Neural progenitor cell (in vitro differentiated cells): ENCODE data around the gene NUP214. TPM values are rescaled to one million over a fixed set of nuclear protein-coding genes. Genes with fewer than 3 reads are reported as not detected.

Source experiments
- DNase-seq: peaks from one replicate; pipeline ENCODE4 v3.0.0-alpha.2; 2016; ENCODE audit warnings: low spot score
- H2AFZ ChIP-seq: fragments of 200-600 bp; sonication (generic); replicated peaks from 2 replicates; pipeline ENCODE4 v1.6.1; 2016; ENCODE audit warnings: antibody characterized with exemption
- H3F3A ChIP-seq: fragments of 200-600 bp; sonication (generic); 2 replicates; pipeline ENCODE4 v1.6.1; 2016; ENCODE audit warnings: antibody characterized with exemption, low read depth
- H3K27ac ChIP-seq: fragments of 200-600 bp; sonication (generic); 2 replicates; pipeline ENCODE4 v1.5.1; 2016; ENCODE audit warnings: mild to moderate bottlenecking
- H3K27me3 ChIP-seq: fragments of 200-600 bp; sonication (generic); 2 replicates; pipeline ENCODE4 v1.6.1; 2016; ENCODE audit warnings: mild to moderate bottlenecking, moderate library complexity
- H3K36me3 ChIP-seq: fragments of 200-600 bp; sonication (generic); 2 replicates; pipeline ENCODE4 v1.5.1; 2016
- H3K4me1 ChIP-seq: fragments of 200-600 bp; sonication (generic); 2 replicates; pipeline ENCODE4 v1.6.1; 2016; ENCODE audit warnings: mixed run types
- H3K4me2 ChIP-seq: fragments of 200-600 bp; sonication (generic); 2 replicates; pipeline ENCODE4 v1.6.1; 2016
- H3K4me3 ChIP-seq: fragments of 200-600 bp; sonication (generic); 2 replicates; pipeline ENCODE4 v1.5.1; 2016
- H3K79me2 ChIP-seq: fragments of 200-600 bp; sonication (generic); 2 replicates; pipeline ENCODE4 v1.6.1; 2016; ENCODE audit warnings: low read depth
- H3K9ac ChIP-seq: fragments of 200-600 bp; sonication (generic); 2 replicates; pipeline ENCODE4 v1.6.1; 2016
- H3K9me3 ChIP-seq: fragments of 200-600 bp; sonication (generic); 2 replicates; pipeline ENCODE4 v1.5.1; 2016; ENCODE audit warnings: low read depth
- H4K20me1 ChIP-seq: fragments of 200-600 bp; sonication (generic); 2 replicates; pipeline ENCODE4 v1.6.1; 2016; ENCODE audit warnings: low read depth
- H3K27ac Mint-ChIP-seq: 3 replicates; pipeline ENCODE4 v1.8.0; 2021; ENCODE audit warnings: mixed read lengths
- H3K27me3 Mint-ChIP-seq: 2 replicates; pipeline ENCODE4 v1.8.0; 2022; ENCODE audit warnings: low read depth, mild to moderate bottlenecking, inconsistent platforms, moderate library complexity, mixed read lengths; ENCODE audit not compliant: insufficient read depth
- H3K36me3 Mint-ChIP-seq: 3 replicates; pipeline ENCODE4 v1.8.0; 2021; ENCODE audit warnings: mixed read lengths
- H3K4me1 Mint-ChIP-seq: 3 replicates; pipeline ENCODE4 v1.8.0; 2021; ENCODE audit warnings: mixed read lengths
- H3K4me3 Mint-ChIP-seq: 3 replicates; pipeline ENCODE4 v1.8.0; 2021; ENCODE audit warnings: mild to moderate bottlenecking, moderate library complexity, mixed read lengths
- H3K9me3 Mint-ChIP-seq: 3 replicates; pipeline ENCODE4 v1.8.0; 2020; ENCODE audit warnings: mixed read lengths
- EZH2 ChIP-seq: fragments of 200-600 bp; sonication (generic); IDR thresholded peaks from 2 replicates; pipeline ENCODE4 v1.6.1; 2017; ENCODE audit warnings: antibody characterized with exemption, mild to moderate bottlenecking, moderate library complexity
- EZH2phosphoT487 ChIP-seq: fragments of 200-600 bp; sonication (generic); IDR thresholded peaks from 2 replicates; pipeline ENCODE4 v1.6.1; 2017; ENCODE audit warnings: antibody characterized with exemption
- total RNA-seq: library from RNA; depleted of rRNA; stranded (reverse); fragments of >200 nt; gene quantifications from 2 replicates; pipeline ENCODE4 v1.2.3, GENCODE V29; 2015; ENCODE audit warnings: low replicate concordance
- TF ChIP-seq, protein P1 (sequence below): fragments of 200-600 bp; sonication (generic); IDR thresholded peaks from 2 replicates; pipeline ENCODE4 v1.5.1; 2017; ENCODE audit warnings: antibody characterized with exemption, mild to moderate bottlenecking

NUP214 gene
- total RNA-seq, 1 donor from 2014 or later = 37.6 TPM

DNA sequence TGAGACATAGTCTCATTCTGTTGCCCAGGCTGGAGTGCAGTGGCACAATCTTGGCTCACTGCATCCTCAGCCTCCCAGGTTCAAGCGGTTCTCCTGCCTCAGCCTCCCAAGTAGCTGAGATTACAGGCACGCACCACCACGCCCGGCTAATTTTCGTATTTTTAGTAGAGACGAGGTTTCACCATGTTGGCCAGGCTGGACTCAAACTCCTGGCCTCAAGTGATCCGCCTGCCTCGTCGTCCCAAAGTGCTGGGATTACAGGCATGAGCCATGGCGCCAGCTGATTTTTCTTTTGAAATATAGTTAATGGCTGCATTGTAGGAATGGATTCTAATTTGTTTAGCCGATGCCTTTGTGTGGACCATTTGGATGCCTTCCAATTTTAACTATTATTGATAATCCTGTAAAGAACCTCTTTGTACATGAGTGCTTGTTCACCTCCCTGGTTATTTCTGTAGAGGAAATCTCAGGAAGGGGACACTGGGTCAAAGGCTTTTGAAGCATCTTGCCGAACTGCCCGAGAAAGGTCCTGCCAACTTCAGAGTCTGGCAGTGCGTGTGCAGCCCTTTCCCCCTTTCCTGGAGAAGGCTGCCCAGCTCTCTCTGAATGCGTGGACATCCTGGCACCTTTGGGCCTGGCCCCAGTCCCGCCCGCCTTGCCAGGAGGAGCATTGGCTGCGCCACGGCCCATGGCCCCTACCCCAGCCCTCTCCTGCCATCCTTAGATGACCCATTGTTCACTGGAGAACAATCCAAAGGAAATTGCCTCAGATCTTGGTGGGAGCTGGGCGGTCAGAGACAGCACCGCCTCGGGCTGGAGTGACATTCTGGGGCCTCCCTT, 8.9 kb upstream of the NUP214 start:
- Histone ChIP-seq H3F3A (peaks cover 10% of the 10 kb centered on the region), H3K4me2 (no peak overlapping the region), H3K4me3 (no peak overlapping the region), H3K27me3 (no peaks in the 10 kb centered on the region), H2AFZ (no peak overlapping the region), H3K27ac (no peak overlapping the region), H3K9ac (no peak overlapping the region), H3K9me3 (no peaks in the 10 kb centered on the region), H3K36me3 (no peaks in the 10 kb centered on the region), H3K4me1 (peaks cover 13% of the 10 kb centered on the region), H4K20me1 (no peaks in the 10 kb centered on the region), H3K79me2 (no peaks in the 10 kb centered on the region)
- TF ChIP-seq EZH2phosphoT487 (no peak), EZH2 (no peak)
- TF ChIP-seq, protein P1, sequence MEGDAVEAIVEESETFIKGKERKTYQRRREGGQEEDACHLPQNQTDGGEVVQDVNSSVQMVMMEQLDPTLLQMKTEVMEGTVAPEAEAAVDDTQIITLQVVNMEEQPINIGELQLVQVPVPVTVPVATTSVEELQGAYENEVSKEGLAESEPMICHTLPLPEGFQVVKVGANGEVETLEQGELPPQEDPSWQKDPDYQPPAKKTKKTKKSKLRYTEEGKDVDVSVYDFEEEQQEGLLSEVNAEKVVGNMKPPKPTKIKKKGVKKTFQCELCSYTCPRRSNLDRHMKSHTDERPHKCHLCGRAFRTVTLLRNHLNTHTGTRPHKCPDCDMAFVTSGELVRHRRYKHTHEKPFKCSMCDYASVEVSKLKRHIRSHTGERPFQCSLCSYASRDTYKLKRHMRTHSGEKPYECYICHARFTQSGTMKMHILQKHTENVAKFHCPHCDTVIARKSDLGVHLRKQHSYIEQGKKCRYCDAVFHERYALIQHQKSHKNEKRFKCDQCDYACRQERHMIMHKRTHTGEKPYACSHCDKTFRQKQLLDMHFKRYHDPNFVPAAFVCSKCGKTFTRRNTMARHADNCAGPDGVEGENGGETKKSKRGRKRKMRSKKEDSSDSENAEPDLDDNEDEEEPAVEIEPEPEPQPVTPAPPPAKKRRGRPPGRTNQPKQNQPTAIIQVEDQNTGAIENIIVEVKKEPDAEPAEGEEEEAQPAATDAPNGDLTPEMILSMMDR = no peak
- peaks cover 10% of the 10 kb centered on the region for H3K36me3 Mint-ChIP-seq
- no peak overlapping the region for H3K27ac Mint-ChIP-seq
- no peaks in the 10 kb centered on the region for H3K9me3 Mint-ChIP-seq
- H3K27me3 Mint-ChIP-seq = peaks cover 4% of the 10 kb centered on the region
- no peak overlapping the region for H3K4me3 Mint-ChIP-seq
- DNase-seq = no peak
- peaks cover 16% of the 10 kb centered on the region for H3K4me1 Mint-ChIP-seq

DNA sequence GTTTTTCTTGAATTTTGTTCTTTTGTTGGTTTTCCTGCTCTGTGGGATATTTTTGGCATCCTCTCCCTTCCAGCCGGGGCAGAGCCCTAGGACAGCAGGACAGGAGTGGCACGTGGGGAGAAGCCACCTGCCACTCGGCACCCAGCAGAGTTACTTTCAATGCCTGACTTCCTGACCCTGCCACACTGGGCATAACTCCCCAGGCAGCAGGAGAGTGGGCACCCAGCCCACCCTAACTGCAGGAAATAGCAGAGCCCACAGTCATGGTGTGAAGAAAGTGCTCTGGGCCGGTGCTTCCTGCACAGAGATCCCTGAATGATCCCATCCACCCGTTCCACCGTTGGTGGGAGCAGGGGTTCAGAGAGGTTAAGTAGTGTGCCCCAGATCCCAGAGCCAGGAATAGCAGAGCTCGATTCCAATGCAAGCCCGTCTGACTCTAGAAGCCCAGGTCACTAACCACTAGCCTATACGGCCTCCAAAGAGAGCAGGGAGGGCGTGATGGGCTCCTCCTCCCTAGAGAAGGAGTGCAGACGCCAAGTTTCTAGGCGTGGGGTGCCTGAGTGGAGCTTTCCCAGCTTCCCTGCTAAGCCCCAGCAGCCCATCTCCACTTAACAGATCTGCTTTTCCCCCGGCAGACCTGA, 8.1 kb upstream of the NUP214 start:
- DNase-seq = no peak
- H3F3A ChIP-seq = peaks cover 4% of the 10 kb centered on the region
- Mint-ChIP-seq H3K4me1 (peaks cover 10% of the 10 kb centered on the region), H3K27me3 (peaks cover 4% of the 10 kb centered on the region), H3K4me3 (no peak overlapping the region), H3K9me3 (no peaks in the 10 kb centered on the region), H3K27ac (no peak overlapping the region), H3K36me3 (peaks cover 9% of the 10 kb centered on the region)
- H3K27me3 ChIP-seq = no peaks in the 10 kb centered on the region
- no peak overlapping the region for H3K4me3 ChIP-seq
- no peaks in the 10 kb centered on the region for H4K20me1 ChIP-seq
- H3K79me2 ChIP-seq = no peaks in the 10 kb centered on the region
- no peak overlapping the region for H3K4me2 ChIP-seq
- H3K27ac ChIP-seq = no peak overlapping the region
- H3K36me3 ChIP-seq = no peaks in the 10 kb centered on the region
- H3K4me1 ChIP-seq = peaks cover 5% of the 10 kb centered on the region
- H3K9ac ChIP-seq = no peak overlapping the region
- TF ChIP-seq EZH2 = no peak
- H2AFZ ChIP-seq = no peak overlapping the region
- no peaks in the 10 kb centered on the region for H3K9me3 ChIP-seq

DNA sequence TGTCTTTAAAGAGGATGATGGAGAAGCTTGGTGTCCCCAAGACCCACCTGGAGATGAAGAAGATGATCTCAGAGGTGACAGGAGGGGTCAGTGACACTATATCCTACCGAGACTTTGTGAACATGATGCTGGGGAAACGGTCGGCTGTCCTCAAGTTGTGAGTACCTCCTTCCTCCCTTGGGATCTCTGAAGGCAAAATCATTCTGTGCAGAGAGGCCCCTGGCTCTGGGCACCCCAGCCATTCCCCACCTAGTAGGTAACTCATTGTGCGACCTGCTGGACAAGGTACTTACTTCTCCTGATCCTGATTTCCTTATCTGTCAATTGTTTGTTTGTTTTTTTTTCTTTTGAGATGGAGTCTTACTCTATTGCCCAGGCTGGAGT, 7.6 kb upstream of the NUP214 start:
- no peak overlapping the region for H3K27ac ChIP-seq
- peaks cover 8% of the 10 kb centered on the region for H3K36me3 Mint-ChIP-seq
- TF ChIP-seq EZH2phosphoT487 (no peak), EZH2 (no peak)
- TF ChIP-seq, protein P1 = no peak

DNA sequence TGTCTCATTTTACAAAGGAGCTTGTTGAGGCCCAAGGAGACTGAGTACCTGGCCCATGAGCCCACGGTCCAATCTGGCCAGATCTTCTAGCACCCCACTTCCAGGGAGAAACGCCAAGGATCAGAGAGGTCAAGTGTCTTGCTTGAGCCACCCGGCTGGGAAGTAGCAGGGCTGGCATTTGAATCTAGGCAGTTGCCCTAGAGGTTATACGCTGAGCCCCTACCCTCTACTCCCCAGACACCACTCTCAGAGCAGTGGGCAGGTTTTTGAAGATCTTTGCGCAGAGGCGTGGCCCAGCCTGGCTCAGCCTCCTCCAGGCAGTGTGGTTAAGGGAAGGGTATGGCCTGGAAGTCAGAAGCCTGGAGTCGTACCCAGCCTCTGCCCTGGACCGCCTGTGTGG, 5.8 kb upstream of the NUP214 start:
- Histone ChIP-seq H3K79me2 (no peaks in the 10 kb centered on the region), H3K4me3 (no peak overlapping the region), H3F3A (peaks cover 14% of the 10 kb centered on the region), H3K4me1 (no peaks in the 10 kb centered on the region), H3K27ac (no peak overlapping the region), H4K20me1 (no peaks in the 10 kb centered on the region), H3K4me2 (no peak overlapping the region), H3K9me3 (no peaks in the 10 kb centered on the region), H2AFZ (no peak overlapping the region), H3K36me3 (no peaks in the 10 kb centered on the region), H3K9ac (no peak overlapping the region), H3K27me3 (no peaks in the 10 kb centered on the region)
- Mint-ChIP-seq H3K36me3 (peaks cover 8% of the 10 kb centered on the region), H3K4me1 (no peaks in the 10 kb centered on the region), H3K4me3 (no peak overlapping the region), H3K27me3 (peaks cover 2% of the 10 kb centered on the region), H3K9me3 (no peaks in the 10 kb centered on the region), H3K27ac (no peak overlapping the region)
- TF ChIP-seq, protein P1 = no peak
- TF ChIP-seq EZH2phosphoT487 (no peak), EZH2 (no peak)
- DNase-seq = no peak

More for the DNA sequence above, 7.6 kb upstream of the NUP214 start:
- H3K79me2 ChIP-seq = no peaks in the 10 kb centered on the region
- H3K27me3 Mint-ChIP-seq = peaks cover 4% of the 10 kb centered on the region
- no peaks in the 10 kb centered on the region for H3K36me3 ChIP-seq
- H3K9ac ChIP-seq = no peak overlapping the region
- H3K27ac Mint-ChIP-seq = no peak overlapping the region
- H3K9me3 Mint-ChIP-seq = no peaks in the 10 kb centered on the region
- peaks cover 5% of the 10 kb centered on the region for H3K4me1 Mint-ChIP-seq
- no peaks in the 10 kb centered on the region for H3K9me3 ChIP-seq
- H3F3A ChIP-seq = peaks cover 7% of the 10 kb centered on the region
- no peak overlapping the region for H3K4me3 Mint-ChIP-seq
- no peaks in the 10 kb centered on the region for H3K27me3 ChIP-seq
- no peak for DNase-seq
- no peaks in the 10 kb centered on the region for H4K20me1 ChIP-seq
- H3K4me2 ChIP-seq = no peak overlapping the region
- no peak overlapping the region for H3K4me3 ChIP-seq
- H2AFZ ChIP-seq = no peak overlapping the region
- peaks cover under 1% of the 10 kb centered on the region for H3K4me1 ChIP-seq
